Measurements from ENCODE around the gene SETD4.

DNA sequence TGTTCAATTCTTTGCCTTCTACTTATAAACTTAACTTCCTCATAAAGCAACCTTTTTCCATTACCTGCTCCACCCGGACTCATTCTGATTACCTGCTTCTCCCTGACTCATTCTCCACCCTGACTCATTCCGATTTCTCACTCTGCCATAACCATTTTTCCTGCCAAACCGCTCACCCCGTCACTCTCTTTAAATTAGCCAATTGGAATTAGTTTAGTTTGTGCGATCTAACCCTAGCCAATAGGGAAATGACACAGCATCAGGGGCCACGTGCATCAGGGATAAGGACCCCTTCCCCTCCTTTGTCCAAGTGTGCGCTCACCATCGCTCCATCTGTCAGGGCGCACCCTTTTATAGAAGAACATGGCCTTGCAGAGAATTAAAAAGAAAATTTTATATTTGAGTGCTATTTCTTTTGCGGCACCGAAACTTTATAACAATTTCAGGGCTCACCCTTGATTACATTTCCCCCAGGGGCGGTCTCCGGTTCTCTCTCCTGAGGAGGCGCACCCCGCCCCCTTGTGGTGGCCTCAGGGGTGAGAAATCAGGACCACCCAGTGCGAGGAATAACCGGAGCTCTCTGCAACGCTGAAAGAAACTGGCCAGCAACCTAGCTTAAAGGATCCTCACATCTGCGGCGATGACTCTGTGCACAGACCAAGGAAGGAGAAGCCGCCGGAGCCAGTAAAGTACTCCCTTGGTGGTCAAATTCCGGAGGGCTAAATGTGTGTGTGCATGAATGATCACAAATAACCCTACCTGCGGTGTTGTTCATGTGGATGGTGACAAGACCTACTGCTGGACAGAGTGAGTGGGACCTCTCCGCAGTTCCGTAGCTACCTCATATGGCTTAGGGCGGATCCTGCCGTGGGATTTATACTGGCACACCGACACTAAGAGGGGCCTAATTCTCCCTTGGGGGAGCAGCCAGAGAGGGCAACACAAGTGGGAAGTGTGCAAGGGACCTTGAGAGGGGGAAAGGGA is 44.3 kb upstream of the SETD4 start:
- TF ChIP-seq CTCF (IDR thresholded peaks at IDR 0.05) (peak; percentile 8 to 57 (median 23)), POLR2A (IDR thresholded peaks at IDR 0.05) (no peak)
